ENCODE data around the gene RERG. TPM values are rescaled to one million over a fixed set of nuclear protein-coding genes. Genes with fewer than 3 reads are reported as not detected.

The RERG gene
- total RNA-seq, 1 donor from 2014 or later, result 0.14 TPM

DNA sequence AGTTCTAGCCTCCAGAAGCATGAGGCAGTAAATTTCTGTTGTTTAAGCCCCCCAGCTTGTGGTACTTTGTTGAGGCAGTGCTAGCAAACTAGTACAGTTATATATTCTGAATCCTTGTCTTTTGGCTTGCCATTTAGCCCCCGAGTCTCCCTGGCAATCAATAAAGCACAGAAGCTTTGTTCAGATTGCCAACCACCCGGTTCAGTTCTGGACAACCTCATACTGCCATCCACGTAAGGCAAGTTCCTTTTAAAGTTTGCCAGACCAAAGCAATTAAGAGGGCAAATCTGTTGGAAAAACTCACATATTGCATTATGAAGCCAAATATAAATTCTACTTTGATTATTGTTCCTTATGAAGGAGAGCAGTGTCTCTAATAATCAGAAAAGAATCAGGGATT is 67.1 kb downstream of the RERG start:
- no peak overlapping the region for H3K9ac ChIP-seq (ENCODE audit: low read length)
- Mint-ChIP-seq H3K27ac (ENCODE audit: unreplicated experiment) (no peak overlapping the region), H3K4me3 (ENCODE audit: unreplicated experiment) (no peak overlapping the region), H3K27me3 (ENCODE audit: low read depth, unreplicated experiment) (peaks cover 9% of the 10 kb centered on the region), H3K9me3 (ENCODE audit: unreplicated experiment) (no peaks in the 10 kb centered on the region), H3K36me3 (ENCODE audit: low read depth, unreplicated experiment) (no peaks in the 10 kb centered on the region), H3K4me1 (ENCODE audit: low read depth, unreplicated experiment) (peaks cover 2% of the 10 kb centered on the region)
- TF ChIP-seq, protein P1, sequence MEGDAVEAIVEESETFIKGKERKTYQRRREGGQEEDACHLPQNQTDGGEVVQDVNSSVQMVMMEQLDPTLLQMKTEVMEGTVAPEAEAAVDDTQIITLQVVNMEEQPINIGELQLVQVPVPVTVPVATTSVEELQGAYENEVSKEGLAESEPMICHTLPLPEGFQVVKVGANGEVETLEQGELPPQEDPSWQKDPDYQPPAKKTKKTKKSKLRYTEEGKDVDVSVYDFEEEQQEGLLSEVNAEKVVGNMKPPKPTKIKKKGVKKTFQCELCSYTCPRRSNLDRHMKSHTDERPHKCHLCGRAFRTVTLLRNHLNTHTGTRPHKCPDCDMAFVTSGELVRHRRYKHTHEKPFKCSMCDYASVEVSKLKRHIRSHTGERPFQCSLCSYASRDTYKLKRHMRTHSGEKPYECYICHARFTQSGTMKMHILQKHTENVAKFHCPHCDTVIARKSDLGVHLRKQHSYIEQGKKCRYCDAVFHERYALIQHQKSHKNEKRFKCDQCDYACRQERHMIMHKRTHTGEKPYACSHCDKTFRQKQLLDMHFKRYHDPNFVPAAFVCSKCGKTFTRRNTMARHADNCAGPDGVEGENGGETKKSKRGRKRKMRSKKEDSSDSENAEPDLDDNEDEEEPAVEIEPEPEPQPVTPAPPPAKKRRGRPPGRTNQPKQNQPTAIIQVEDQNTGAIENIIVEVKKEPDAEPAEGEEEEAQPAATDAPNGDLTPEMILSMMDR (IDR thresholded peaks at IDR 0.05; ENCODE audit: insufficient read depth, low read depth, low read length), result no peak
- H3K36me3 ChIP-seq (ENCODE audit: insufficient read depth, low read length), result no peaks in the 10 kb centered on the region
- H3K4me2 ChIP-seq (ENCODE audit: low read length), result no peak overlapping the region
- H3K4me1 ChIP-seq (ENCODE audit: insufficient read depth, low read length), result peaks cover 8% of the 10 kb centered on the region
- H3K4me3 ChIP-seq (ENCODE audit: insufficient read depth, low read depth, low read length), result no peak overlapping the region
- no peaks in the 10 kb centered on the region for H4K20me1 ChIP-seq (ENCODE audit: insufficient read depth, low read length)
- H2AFZ ChIP-seq (ENCODE audit: low read depth, low read length), result no peak overlapping the region
- no peaks in the 10 kb centered on the region for H3K27me3 ChIP-seq (ENCODE audit: insufficient read depth, low read length)
- no peaks in the 10 kb centered on the region for H3K79me2 ChIP-seq (ENCODE audit: insufficient read depth, low read length)
- H3K9me3 ChIP-seq (ENCODE audit: insufficient read depth, low read depth, low read length), result no peaks in the 10 kb centered on the region
- FAIRE-seq (no peak), DNase-seq (ENCODE audit: low read depth) (no peak)
- no peak overlapping the region for H3K27ac ChIP-seq (ENCODE audit: low read depth, low read length)

DNA sequence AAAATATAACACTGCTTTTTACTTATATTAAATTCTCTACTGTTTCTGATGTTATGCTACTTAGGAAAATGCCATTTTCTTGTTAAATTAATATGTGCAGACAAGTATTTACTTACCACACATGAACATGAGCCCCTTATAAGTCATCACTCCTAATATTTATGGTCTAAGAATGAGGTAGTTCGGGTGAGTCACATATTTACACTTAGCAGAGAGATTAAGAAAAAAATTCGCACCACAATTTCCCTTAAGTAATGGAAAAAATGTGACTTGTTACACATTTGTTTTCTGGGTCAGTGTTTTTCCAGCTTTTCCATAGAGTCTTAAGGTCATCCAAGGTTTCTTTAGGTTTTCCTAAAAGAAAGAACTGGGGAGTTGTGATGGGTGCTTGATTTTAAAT is 68.3 kb downstream of the RERG start:
- DNase-seq (ENCODE audit: low read depth) (peak; percentile 89), FAIRE-seq (no peak)
- Mint-ChIP-seq H3K4me1 (ENCODE audit: low read depth, unreplicated experiment) (peaks cover 2% of the 10 kb centered on the region), H3K4me3 (ENCODE audit: unreplicated experiment) (no peak overlapping the region), H3K27ac (ENCODE audit: unreplicated experiment) (no peak overlapping the region), H3K27me3 (ENCODE audit: low read depth, unreplicated experiment) (peaks cover 9% of the 10 kb centered on the region), H3K9me3 (ENCODE audit: unreplicated experiment) (no peaks in the 10 kb centered on the region), H3K36me3 (ENCODE audit: low read depth, unreplicated experiment) (no peaks in the 10 kb centered on the region)
- Histone ChIP-seq H2AFZ (ENCODE audit: low read depth, low read length) (no peak overlapping the region), H3K4me2 (ENCODE audit: low read length) (peak overlapping the region; percentile 6), H4K20me1 (ENCODE audit: insufficient read depth, low read length) (no peaks in the 10 kb centered on the region), H3K79me2 (ENCODE audit: insufficient read depth, low read length) (no peaks in the 10 kb centered on the region), H3K36me3 (ENCODE audit: insufficient read depth, low read length) (no peaks in the 10 kb centered on the region), H3K27me3 (ENCODE audit: insufficient read depth, low read length) (no peaks in the 10 kb centered on the region), H3K9me3 (ENCODE audit: insufficient read depth, low read depth, low read length) (no peaks in the 10 kb centered on the region), H3K4me1 (ENCODE audit: insufficient read depth, low read length) (peaks cover 8% of the 10 kb centered on the region), H3K9ac (ENCODE audit: low read length) (no peak overlapping the region), H3K27ac (ENCODE audit: low read depth, low read length) (no peak overlapping the region), H3K4me3 (ENCODE audit: insufficient read depth, low read depth, low read length) (no peak overlapping the region)
- no peak for TF ChIP-seq EZH2 (IDR thresholded peaks at IDR 0.05; ENCODE audit: insufficient read depth, low read length)

DNA sequence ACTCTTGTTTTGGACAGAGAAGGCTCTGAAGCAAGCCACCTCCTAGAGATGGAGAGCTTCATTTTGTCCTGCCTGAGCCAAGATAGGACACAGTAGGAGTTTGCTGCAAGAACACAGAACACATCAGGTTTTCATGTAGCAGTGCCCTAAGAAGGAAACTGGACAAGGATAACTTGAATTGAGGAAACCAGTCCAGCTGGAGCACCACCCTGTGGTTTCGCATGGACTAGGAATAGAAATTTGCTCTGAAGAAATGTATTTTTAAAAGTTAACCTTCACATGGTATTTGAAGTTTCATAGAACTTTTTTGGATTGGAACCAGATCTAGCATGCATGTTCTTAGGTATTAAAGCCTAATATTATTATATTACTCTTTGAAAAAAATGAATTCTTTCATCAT is 68.8 kb downstream of the RERG start:
- H3K27me3 Mint-ChIP-seq (ENCODE audit: low read depth, unreplicated experiment), result peaks cover 9% of the 10 kb centered on the region
- no peak for FAIRE-seq
- TF ChIP-seq EZH2 (IDR thresholded peaks at IDR 0.05; ENCODE audit: insufficient read depth, low read length), result no peak
- no peak for DNase-seq (ENCODE audit: low read depth)
- H3K4me2 ChIP-seq (ENCODE audit: low read length), result no peak overlapping the region
- no peak overlapping the region for H2AFZ ChIP-seq (ENCODE audit: low read depth, low read length)
- no peaks in the 10 kb centered on the region for H3K36me3 Mint-ChIP-seq (ENCODE audit: low read depth, unreplicated experiment)
- no peaks in the 10 kb centered on the region for H3K27me3 ChIP-seq (ENCODE audit: insufficient read depth, low read length)
- no peaks in the 10 kb centered on the region for H3K36me3 ChIP-seq (ENCODE audit: insufficient read depth, low read length)
- no peak overlapping the region for H3K4me3 ChIP-seq (ENCODE audit: insufficient read depth, low read depth, low read length)
- H3K79me2 ChIP-seq (ENCODE audit: insufficient read depth, low read length), result no peaks in the 10 kb centered on the region
- H3K9me3 ChIP-seq (ENCODE audit: insufficient read depth, low read depth, low read length), result no peaks in the 10 kb centered on the region
- H3K27ac Mint-ChIP-seq (ENCODE audit: unreplicated experiment), result no peak overlapping the region
- H3K9me3 Mint-ChIP-seq (ENCODE audit: unreplicated experiment), result no peaks in the 10 kb centered on the region
- H4K20me1 ChIP-seq (ENCODE audit: insufficient read depth, low read length), result no peaks in the 10 kb centered on the region
- H3K4me1 ChIP-seq (ENCODE audit: insufficient read depth, low read length), result peaks cover 8% of the 10 kb centered on the region
- H3K9ac ChIP-seq (ENCODE audit: low read length), result no peak overlapping the region
- H3K4me1 Mint-ChIP-seq (ENCODE audit: low read depth, unreplicated experiment), result peaks cover 2% of the 10 kb centered on the region
- H3K4me3 Mint-ChIP-seq (ENCODE audit: unreplicated experiment), result no peak overlapping the region
- H3K27ac ChIP-seq (ENCODE audit: low read depth, low read length), result no peak overlapping the region

Measured in astrocyte (in vitro differentiated cells and primary cell).